GM19452 (cell line): ENCODE results near the gene KCNJ6.

Source experiments
- ATAC-seq: cut with Tn5 transposase; IDR thresholded peaks from one replicate; pipeline ENCODE4 v1.9.1; 2021; ENCODE audit not compliant: unreplicated experiment

Gene KCNJ6

GRCh38 chr21:37827913-37828312 is 88.3 kb downstream of the KCNJ6 start:
- ATAC-seq, result no peak

- no peak for ATAC-seq
These were observed 94.3 kb downstream of the KCNJ6 start for GRCh38 chr21:37821786-37822450.

- ATAC-seq, result no peak
These were observed 95.2 kb downstream of the KCNJ6 start for GRCh38 chr21:37821092-37821491.

GRCh38 chr21:37819372-37819771 is 96.9 kb downstream of the KCNJ6 start:
- ATAC-seq, result no peak

GRCh38 chr21:37817242-37817641 is 99.0 kb downstream of the KCNJ6 start:
- ATAC-seq, result no peak

- ATAC-seq, result no peak
These were observed 100.4 kb downstream of the KCNJ6 start for GRCh38 chr21:37815893-37816292.

GRCh38 chr21:37811711-37812110 is 104.5 kb downstream of the KCNJ6 start:
- ATAC-seq, result no peak

- ATAC-seq, result no peak
These were observed 108.0 kb downstream of the KCNJ6 start for GRCh38 chr21:37808261-37808660.

GRCh38 chr21:37805266-37805665 is 111.0 kb downstream of the KCNJ6 start:
- no peak for ATAC-seq

- ATAC-seq, result no peak
These were observed 112.3 kb downstream of the KCNJ6 start for GRCh38 chr21:37804001-37804400.

- no peak for ATAC-seq
These were observed 113.1 kb downstream of the KCNJ6 start for GRCh38 chr21:37803101-37803651.

GRCh38 chr21:37800456-37801061 is 115.7 kb downstream of the KCNJ6 start:
- no peak for ATAC-seq

GRCh38 chr21:37800057-37800455 is 116.2 kb downstream of the KCNJ6 start:
- ATAC-seq, result no peak

- ATAC-seq, result no peak
These were observed 116.8 kb downstream of the KCNJ6 start for GRCh38 chr21:37799211-37800056.

- ATAC-seq, result no peak
These were observed 118.9 kb downstream of the KCNJ6 start for GRCh38 chr21:37797403-37797802.

- ATAC-seq, result no peak
These were observed 120.2 kb downstream of the KCNJ6 start for GRCh38 chr21:37796011-37796410.

GRCh38 chr21:37793660-37794059 is 122.6 kb downstream of the KCNJ6 start:
- ATAC-seq, result no peak

- no peak for ATAC-seq
These were observed 124.2 kb downstream of the KCNJ6 start for GRCh38 chr21:37792046-37792445.

- ATAC-seq, result no peak
These were observed 125.4 kb downstream of the KCNJ6 start for GRCh38 chr21:37790905-37791304.

GRCh38 chr21:37788503-37788902 is 127.8 kb downstream of the KCNJ6 start:
- ATAC-seq, result no peak

GRCh38 chr21:37787456-37787855 is 128.8 kb downstream of the KCNJ6 start:
- ATAC-seq, result no peak
